Measurements from ENCODE around the gene CWF19L1. TPM values are rescaled to one million over a fixed set of nuclear protein-coding genes. Genes with fewer than 3 reads are reported as not detected.
A peak's percentile ranks its signal among the peaks of the same experiment; 100 is the strongest.
"Not testable (repeated sequence)": the region's sequence is repeated elsewhere in the genome, so short reads cannot be mapped to it uniquely, and the experiment has no call there.

The CWF19L1 gene
- total and polyA plus RNA-seq, 2 experiments from 2014 or later, result 15.8 to 34.4 TPM

DNA sequence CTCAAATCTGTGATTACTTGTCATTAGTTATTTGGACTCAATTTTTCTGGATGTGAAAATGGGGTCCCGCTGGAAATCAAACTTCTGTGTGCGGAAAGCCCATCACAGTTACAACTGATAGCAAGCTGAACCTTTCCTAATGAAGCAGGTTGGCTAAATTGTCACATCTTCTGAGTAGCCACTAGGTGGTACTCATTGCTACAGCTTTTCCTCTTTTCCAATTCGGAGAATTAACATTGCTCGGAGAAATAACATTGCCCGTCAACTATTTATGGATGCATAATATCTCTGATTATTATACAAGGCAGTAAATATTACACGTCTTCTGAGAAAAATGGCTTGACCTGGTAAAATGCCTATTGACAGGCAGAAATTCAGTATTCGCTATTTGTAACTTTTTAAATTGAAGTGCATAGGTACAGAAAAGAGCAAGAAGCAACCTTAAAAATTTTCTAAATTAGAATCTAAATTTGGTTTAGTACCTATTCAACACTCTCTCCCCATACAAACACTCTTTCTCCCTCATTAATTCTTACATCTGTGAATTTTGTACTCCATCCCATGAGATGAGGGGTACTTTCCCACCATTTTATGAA, 36.4 kb upstream of the CWF19L1 start:
- H3F3A ChIP-seq (replicated peaks; ENCODE audit: low read depth), result no peaks in the 10 kb centered on the region
- no peak overlapping the region for H3K27ac Mint-ChIP-seq
- no peak overlapping the region for H3K4me3 ChIP-seq
- ATAC-seq, result peak; percentile 76
- no peaks in the 10 kb centered on the region for H3K27me3 ChIP-seq (ENCODE audit: insufficient read depth)
- H3K27me3 Mint-ChIP-seq (ENCODE audit: insufficient read depth, low read depth, poor library complexity), result peaks cover 23% of the 10 kb centered on the region
- H3K9me2 ChIP-seq (ENCODE audit: insufficient read depth), result no peaks in the 10 kb centered on the region
- H2AFZ ChIP-seq, result no peak overlapping the region
- peaks cover 26% of the 10 kb centered on the region for H3K9me3 Mint-ChIP-seq
- TF ChIP-seq, protein P1, sequence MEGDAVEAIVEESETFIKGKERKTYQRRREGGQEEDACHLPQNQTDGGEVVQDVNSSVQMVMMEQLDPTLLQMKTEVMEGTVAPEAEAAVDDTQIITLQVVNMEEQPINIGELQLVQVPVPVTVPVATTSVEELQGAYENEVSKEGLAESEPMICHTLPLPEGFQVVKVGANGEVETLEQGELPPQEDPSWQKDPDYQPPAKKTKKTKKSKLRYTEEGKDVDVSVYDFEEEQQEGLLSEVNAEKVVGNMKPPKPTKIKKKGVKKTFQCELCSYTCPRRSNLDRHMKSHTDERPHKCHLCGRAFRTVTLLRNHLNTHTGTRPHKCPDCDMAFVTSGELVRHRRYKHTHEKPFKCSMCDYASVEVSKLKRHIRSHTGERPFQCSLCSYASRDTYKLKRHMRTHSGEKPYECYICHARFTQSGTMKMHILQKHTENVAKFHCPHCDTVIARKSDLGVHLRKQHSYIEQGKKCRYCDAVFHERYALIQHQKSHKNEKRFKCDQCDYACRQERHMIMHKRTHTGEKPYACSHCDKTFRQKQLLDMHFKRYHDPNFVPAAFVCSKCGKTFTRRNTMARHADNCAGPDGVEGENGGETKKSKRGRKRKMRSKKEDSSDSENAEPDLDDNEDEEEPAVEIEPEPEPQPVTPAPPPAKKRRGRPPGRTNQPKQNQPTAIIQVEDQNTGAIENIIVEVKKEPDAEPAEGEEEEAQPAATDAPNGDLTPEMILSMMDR (conservative IDR thresholded peaks at IDR 0.05; ENCODE audit: low read depth in 2 of 2), result peak; percentile 77 to 81
- TF ChIP-seq POLR2AphosphoS5 (IDR thresholded peaks at IDR 0.05; ENCODE audit: low read depth), result no peak
- no peak overlapping the region for H3K4me2 ChIP-seq
- H3K27ac ChIP-seq (ENCODE audit: low read depth), result no peak overlapping the region
- H4K20me1 ChIP-seq (replicated peaks; ENCODE audit: insufficient read depth), result no peaks in the 10 kb centered on the region
- no peak overlapping the region for H3K4me3 Mint-ChIP-seq
- H3K4me1 ChIP-seq (ENCODE audit: insufficient read depth), result peaks cover 20% of the 10 kb centered on the region
- H3K4me1 Mint-ChIP-seq, result peaks cover 32% of the 10 kb centered on the region
- H3K36me3 Mint-ChIP-seq (ENCODE audit: low read depth), result peaks cover 12% of the 10 kb centered on the region; the same call in 1 of the 3 replicates
- peak; percentile 79 for DNase-seq (ENCODE audit: low spot score)
- no peaks in the 10 kb centered on the region for H3K79me2 ChIP-seq (replicated peaks; ENCODE audit: insufficient read depth)
- no peaks in the 10 kb centered on the region for H3K36me3 ChIP-seq (ENCODE audit: insufficient read depth)

DNA sequence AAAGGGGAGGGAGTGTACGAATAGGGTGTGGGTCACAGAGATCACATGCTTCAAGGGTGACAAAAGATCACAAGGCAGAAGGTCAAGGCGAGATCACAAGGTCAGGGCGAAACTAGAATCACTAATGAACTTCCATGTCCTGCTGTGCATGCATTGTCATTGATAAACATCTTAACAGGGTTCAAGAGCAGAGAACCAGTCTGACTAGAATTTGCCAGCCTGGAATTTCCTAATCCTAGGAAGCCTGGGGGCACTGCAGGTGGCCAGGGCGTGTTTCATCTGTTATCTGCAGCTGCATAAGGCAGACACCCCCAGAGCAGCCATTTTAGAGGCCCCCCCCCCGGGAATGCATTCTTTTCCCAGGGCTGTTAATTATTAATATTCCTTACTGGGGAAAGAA, 33.7 kb upstream of the CWF19L1 start:
- not testable (repeated sequence) for H2AFZ ChIP-seq; H3F3A ChIP-seq (replicated peaks; ENCODE audit: low read depth); H3K4me3 ChIP-seq; H3K27me3 ChIP-seq (ENCODE audit: insufficient read depth); H3K79me2 ChIP-seq (replicated peaks; ENCODE audit: insufficient read depth); H3K4me2 ChIP-seq; H3K36me3 ChIP-seq (ENCODE audit: insufficient read depth); H4K20me1 ChIP-seq (replicated peaks; ENCODE audit: insufficient read depth)
- Mint-ChIP-seq H3K9me3 (peaks cover 26% of the 10 kb centered on the region), H3K4me3 (peak overlapping the region; percentile 42; the same call in 2 of the 3 replicates), H3K27me3 (ENCODE audit: insufficient read depth, low read depth, poor library complexity) (peaks cover 18% of the 10 kb centered on the region), H3K36me3 (ENCODE audit: low read depth) (peaks cover 12% of the 10 kb centered on the region; the same call in 2 of the 3 replicates), H3K4me1 (peaks cover 40% of the 10 kb centered on the region), H3K27ac (peak overlapping the region; percentile 93)
- 0 out of 2 replicates have a peak, but pooled peaks have one; percentile 38 for TF ChIP-seq NANOG (IDR thresholded peaks at IDR 0.05; ENCODE audit: borderline replicate concordance)
- 0 out of 2 replicates have a peak, but pooled peaks have one; percentile 28 for TF ChIP-seq CREB1 (CRISPR knock-in tag; IDR thresholded peaks at IDR 0.05; ENCODE audit: low read depth)
- peaks cover 20% of the 10 kb centered on the region for H3K4me1 ChIP-seq (ENCODE audit: insufficient read depth)
- ATAC-seq, result peak; percentile 51
- 0 out of 2 replicates have a peak, but pooled peaks cover 11% of the 10 kb centered on the region for H3K9me2 ChIP-seq (ENCODE audit: insufficient read depth)
- peak; percentile 89 for DNase-seq (ENCODE audit: low spot score)
- peak overlapping the region; percentile 92 for H3K27ac ChIP-seq (ENCODE audit: low read depth)

DNA sequence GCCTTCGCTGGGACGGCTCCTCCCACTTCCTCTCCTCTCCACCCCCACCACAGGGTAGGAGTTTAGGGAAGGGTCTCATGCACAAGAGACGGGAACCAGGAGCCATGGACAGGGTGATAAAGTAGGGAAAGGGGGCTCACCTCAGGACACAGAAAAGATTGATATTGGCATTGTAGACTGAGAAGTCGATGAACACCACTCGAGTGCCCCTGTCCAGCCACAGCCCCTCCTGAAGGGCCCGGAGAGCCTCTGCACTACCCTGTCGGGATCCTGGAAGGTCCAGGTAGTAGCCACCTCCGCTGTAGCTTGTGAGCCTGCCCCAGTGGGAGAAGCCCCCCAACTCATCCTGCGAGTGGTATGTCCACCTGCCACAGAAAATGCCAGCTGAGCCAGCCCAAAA, 29.8 kb upstream of the CWF19L1 start:
- H3K4me1 Mint-ChIP-seq, result peaks cover 32% of the 10 kb centered on the region
- Histone ChIP-seq H3F3A (replicated peaks; ENCODE audit: low read depth) (no peaks in the 10 kb centered on the region), H3K9me2 (ENCODE audit: insufficient read depth) (0 out of 2 replicates have a peak, but pooled peaks cover 11% of the 10 kb centered on the region), H3K4me1 (ENCODE audit: insufficient read depth) (peaks cover 16% of the 10 kb centered on the region), H4K20me1 (replicated peaks; ENCODE audit: insufficient read depth) (no peaks in the 10 kb centered on the region), H3K4me3 (no peak overlapping the region), H3K27me3 (ENCODE audit: insufficient read depth) (no peaks in the 10 kb centered on the region), H3K27ac (ENCODE audit: low read depth) (no peak overlapping the region), H3K36me3 (ENCODE audit: insufficient read depth) (no peaks in the 10 kb centered on the region), H2AFZ (no peak overlapping the region), H3K79me2 (replicated peaks; ENCODE audit: insufficient read depth) (no peaks in the 10 kb centered on the region), H3K4me2 (no peak overlapping the region)
- no peak for DNase-seq (ENCODE audit: low spot score)
- H3K9me3 Mint-ChIP-seq, result peaks cover 26% of the 10 kb centered on the region
- H3K27me3 Mint-ChIP-seq (ENCODE audit: insufficient read depth, low read depth, poor library complexity), result peaks cover 10% of the 10 kb centered on the region
- peaks cover 12% of the 10 kb centered on the region; the same call in 2 of the 3 replicates for H3K36me3 Mint-ChIP-seq (ENCODE audit: low read depth)
- H3K27ac Mint-ChIP-seq, result no peak overlapping the region
- no peak overlapping the region for H3K4me3 Mint-ChIP-seq
- ATAC-seq, result no peak
- TF ChIP-seq ZNF331 (CRISPR knock-in tag; IDR thresholded peaks at IDR 0.05; ENCODE audit: low read depth) (no peak), JUNB (IDR thresholded peaks at IDR 0.05; ENCODE audit: unreplicated experiment) (no peak), NANOG (IDR thresholded peaks at IDR 0.05; ENCODE audit: borderline replicate concordance) (no peak)
- TF ChIP-seq, protein P2, sequence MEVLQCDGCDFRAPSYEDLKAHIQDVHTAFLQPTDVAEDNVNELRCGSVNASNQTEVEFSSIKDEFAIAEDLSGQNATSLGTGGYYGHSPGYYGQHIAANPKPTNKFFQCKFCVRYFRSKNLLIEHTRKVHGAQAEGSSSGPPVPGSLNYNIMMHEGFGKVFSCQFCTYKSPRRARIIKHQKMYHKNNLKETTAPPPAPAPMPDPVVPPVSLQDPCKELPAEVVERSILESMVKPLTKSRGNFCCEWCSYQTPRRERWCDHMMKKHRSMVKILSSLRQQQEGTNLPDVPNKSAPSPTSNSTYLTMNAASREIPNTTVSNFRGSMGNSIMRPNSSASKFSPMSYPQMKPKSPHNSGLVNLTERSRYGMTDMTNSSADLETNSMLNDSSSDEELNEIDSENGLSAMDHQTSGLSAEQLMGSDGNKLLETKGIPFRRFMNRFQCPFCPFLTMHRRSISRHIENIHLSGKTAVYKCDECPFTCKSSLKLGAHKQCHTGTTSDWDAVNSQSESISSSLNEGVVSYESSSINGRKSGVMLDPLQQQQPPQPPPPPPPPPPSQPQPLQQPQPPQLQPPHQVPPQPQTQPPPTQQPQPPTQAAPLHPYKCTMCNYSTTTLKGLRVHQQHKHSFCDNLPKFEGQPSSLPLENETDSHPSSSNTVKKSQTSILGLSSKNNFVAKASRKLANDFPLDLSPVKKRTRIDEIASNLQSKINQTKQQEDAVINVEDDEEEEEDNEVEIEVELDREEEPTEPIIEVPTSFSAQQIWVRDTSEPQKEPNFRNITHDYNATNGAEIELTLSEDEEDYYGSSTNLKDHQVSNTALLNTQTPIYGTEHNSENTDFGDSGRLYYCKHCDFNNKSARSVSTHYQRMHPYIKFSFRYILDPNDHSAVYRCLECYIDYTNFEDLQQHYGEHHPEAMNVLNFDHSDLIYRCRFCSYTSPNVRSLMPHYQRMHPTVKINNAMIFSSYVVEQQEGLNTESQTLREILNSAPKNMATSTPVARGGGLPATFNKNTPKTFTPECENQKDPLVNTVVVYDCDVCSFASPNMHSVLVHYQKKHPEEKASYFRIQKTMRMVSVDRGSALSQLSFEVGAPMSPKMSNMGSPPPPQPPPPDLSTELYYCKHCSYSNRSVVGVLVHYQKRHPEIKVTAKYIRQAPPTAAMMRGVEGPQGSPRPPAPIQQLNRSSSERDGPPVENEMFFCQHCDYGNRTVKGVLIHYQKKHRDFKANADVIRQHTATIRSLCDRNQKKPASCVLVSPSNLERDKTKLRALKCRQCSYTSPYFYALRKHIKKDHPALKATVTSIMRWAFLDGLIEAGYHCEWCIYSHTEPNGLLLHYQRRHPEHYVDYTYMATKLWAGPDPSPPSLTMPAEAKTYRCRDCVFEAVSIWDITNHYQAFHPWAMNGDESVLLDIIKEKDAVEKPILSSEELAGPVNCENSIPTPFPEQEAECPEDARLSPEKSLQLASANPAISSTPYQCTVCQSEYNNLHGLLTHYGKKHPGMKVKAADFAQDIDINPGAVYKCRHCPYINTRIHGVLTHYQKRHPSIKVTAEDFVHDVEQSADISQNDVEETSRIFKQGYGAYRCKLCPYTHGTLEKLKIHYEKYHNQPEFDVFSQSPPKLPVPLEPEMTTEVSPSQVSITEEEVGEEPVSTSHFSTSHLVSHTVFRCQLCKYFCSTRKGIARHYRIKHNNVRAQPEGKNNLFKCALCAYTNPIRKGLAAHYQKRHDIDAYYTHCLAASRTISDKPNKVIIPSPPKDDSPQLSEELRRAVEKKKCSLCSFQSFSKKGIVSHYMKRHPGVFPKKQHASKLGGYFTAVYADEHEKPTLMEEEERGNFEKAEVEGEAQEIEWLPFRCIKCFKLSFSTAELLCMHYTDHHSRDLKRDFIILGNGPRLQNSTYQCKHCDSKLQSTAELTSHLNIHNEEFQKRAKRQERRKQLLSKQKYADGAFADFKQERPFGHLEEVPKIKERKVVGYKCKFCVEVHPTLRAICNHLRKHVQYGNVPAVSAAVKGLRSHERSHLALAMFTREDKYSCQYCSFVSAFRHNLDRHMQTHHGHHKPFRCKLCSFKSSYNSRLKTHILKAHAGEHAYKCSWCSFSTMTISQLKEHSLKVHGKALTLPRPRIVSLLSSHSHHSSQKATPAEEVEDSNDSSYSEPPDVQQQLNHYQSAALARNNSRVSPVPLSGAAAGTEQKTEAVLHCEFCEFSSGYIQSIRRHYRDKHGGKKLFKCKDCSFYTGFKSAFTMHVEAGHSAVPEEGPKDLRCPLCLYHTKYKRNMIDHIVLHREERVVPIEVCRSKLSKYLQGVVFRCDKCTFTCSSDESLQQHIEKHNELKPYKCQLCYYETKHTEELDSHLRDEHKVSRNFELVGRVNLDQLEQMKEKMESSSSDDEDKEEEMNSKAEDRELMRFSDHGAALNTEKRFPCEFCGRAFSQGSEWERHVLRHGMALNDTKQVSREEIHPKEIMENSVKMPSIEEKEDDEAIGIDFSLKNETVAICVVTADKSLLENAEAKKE (CRISPR knock-in tag; IDR thresholded peaks at IDR 0.05), result no peak
